Adrenal gland (tissue), 12 donors: ENCODE data around the gene SCAPER. TPM values are rescaled to one million over a fixed set of nuclear protein-coding genes. Genes with fewer than 3 reads are reported as not detected.

Experiments
- DNase-seq, 7 donors: peaks; one replicate each; pipeline ENCODE4 v3.0.0-alpha.2; 2019 to 2020
- H3K27ac ChIP-seq, 5 donors: fragments of 200-600 bp; sonication (generic) in 4 of 5; 1 replicate in 3 of 5; 2 replicates in 2 of 5; pipeline versions ENCODE4 v1.5.1 to v1.8.0; 2016 to 2020; ENCODE audit warnings: mild to moderate bottlenecking in 1 of 5
- H3K27me3 ChIP-seq: fragments of 200-600 bp; 2 replicates; pipeline ENCODE4 v1.8.0; 2021
- H3K36me3 ChIP-seq, 2 donors: fragments of 200-600 bp; replicated peaks in 1 of 2; 1 replicate in 1 of 2; 2 replicates in 1 of 2; pipeline versions ENCODE4 v1.5.1 to v1.8.0; 2018 to 2022
- H3K4me1 ChIP-seq, 2 donors: fragments of 200-600 bp; replicated peaks in 1 of 2; 1 replicate in 1 of 2; 2 replicates in 1 of 2; pipeline versions ENCODE4 v1.5.1 to v1.8.0; 2018 to 2021
- H3K4me3 ChIP-seq, 4 donors: fragments of 200-600 bp; sonication (generic) in 3 of 4; one replicate each; pipeline ENCODE4 v1.5.1; 2016 to 2018
- H3K9me3 ChIP-seq, 3 donors: fragments of 200-600 bp; sonication (generic) in 1 of 3; replicated peaks in 1 of 3; 1 replicate in 2 of 3; 2 replicates in 1 of 3; pipeline versions ENCODE4 v1.5.1 to v1.8.0; 2016 to 2021
- POLR2A ChIP-seq, 2 donors: fragments of 450-650 bp; IDR thresholded peaks; one replicate each; pipeline ENCODE4 v1.6.1; 2017; ENCODE audit warnings: antibody characterized with exemption in 2 of 2, mild to moderate bottlenecking in 2 of 2, moderate library complexity in 1 of 2
- WGBS, 4 donors: extraction: QIAGEN DNeasy Blood & Tissue Kit in 2 of 4; methylation state at CpG; one replicate each; pipeline versions ENCODE4 v1.1.5 to v1.1.7; 2013 to 2017; 5-methylcytosine and 5-hydroxymethylcytosine counted together
- intact Hi-C, 2 donors: fragments of 100-400 bp; cut with DNase I; formaldehyde crosslinking; loops; one replicate each; pipeline versions ENCODE4 v1.14.1 to v1.15.0; 2022 to 2023
- polyA plus RNA-seq, 3 donors: library from polyadenylated mRNA; stranded (reverse); fragments of 200-250 nt in 2 of 3; fragments of 350-450 nt in 1 of 3; fragmentation: Illumina TruSeq in 1 of 3; extraction: RNeasy Lipid Tissue Mini Kit (QIAGEN cat#74804) in 1 of 3; gene quantifications; one replicate each; pipeline ENCODE4 v1.2.3, GENCODE V29; 2013 to 2014
- total RNA-seq, 9 donors: library from RNA; depleted of rRNA in 4 of 9; stranded (reverse); fragments of >200 nt in 4 of 9; fragments of 120-200 nt in 1 of 9; fragmentation: NEBNext Ultra II Directional in 1 of 9; extraction: Animal tissue kit (Norgen Biotek cat#: 25700) in 1 of 9; gene quantifications; one replicate each; pipeline versions ENCODE4 v1.1.0 to v1.2.4, GENCODE V29; 2013 to 2023
- TF ChIP-seq, protein P1 (sequence below), 6 experiments: fragments of 450-650 bp in 4 of 6; fragments of 200-600 bp in 2 of 6; sonication (generic) in 1 of 6; IDR thresholded peaks; 1 replicate in 5 of 6; 2 replicates in 1 of 6; pipeline versions ENCODE4 v1.5.1 to v1.8.0; 2016 to 2021; ENCODE audit warnings: antibody characterized with exemption in 6 of 6, mild to moderate bottlenecking in 2 of 6, moderate library complexity in 1 of 6
- donor health status: healthy with polysubstance abuse.
- donor health status: Bipolar disorder and iron deficiency.
- donor health status: DM: yes; HTN: yes; CAD: no.
- donor health status: DM: no; HTN: no; CAD: no.
- donor health status: DM: no; HTN: no; CAD: no.
- donor health status: DM: yes; HTN: yes; CAD: no.

Gene SCAPER
- total and polyA plus RNA-seq, 12 donors: 3.9 to 95.3 (median 24.1) TPM

- Histone ChIP-seq H3K4me3 (no peak overlapping the region), H3K36me3 (peaks cover 0 to 17% of the 10 kb centered on the region in 2 donors), H3K9me3 (no peaks in the 10 kb centered on the region), H3K4me1 (peaks cover 0 to 7% of the 10 kb centered on the region in 2 donors), H3K27me3 (no peaks in the 10 kb centered on the region), H3K27ac (no peak overlapping the region)
- intact Hi-C loops: no loop called here
- no peak for TF ChIP-seq POLR2A (IDR thresholded peaks at IDR 0.05)
- TF ChIP-seq, protein P1, sequence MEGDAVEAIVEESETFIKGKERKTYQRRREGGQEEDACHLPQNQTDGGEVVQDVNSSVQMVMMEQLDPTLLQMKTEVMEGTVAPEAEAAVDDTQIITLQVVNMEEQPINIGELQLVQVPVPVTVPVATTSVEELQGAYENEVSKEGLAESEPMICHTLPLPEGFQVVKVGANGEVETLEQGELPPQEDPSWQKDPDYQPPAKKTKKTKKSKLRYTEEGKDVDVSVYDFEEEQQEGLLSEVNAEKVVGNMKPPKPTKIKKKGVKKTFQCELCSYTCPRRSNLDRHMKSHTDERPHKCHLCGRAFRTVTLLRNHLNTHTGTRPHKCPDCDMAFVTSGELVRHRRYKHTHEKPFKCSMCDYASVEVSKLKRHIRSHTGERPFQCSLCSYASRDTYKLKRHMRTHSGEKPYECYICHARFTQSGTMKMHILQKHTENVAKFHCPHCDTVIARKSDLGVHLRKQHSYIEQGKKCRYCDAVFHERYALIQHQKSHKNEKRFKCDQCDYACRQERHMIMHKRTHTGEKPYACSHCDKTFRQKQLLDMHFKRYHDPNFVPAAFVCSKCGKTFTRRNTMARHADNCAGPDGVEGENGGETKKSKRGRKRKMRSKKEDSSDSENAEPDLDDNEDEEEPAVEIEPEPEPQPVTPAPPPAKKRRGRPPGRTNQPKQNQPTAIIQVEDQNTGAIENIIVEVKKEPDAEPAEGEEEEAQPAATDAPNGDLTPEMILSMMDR (IDR thresholded peaks at IDR 0.05): no peak
- no peak for DNase-seq
- WGBS, 4 donors: 70 to 90% (median 87%) methylated on average over 1 of the region's 1 CpG
These were observed 46.1 kb upstream of the SCAPER start for GRCh38 chr15:76951220-76951619.

GRCh38 chr15:76947454-76947853, 42.3 kb upstream of the SCAPER start:
- intact Hi-C loops: no loop called here
- TF ChIP-seq POLR2A (IDR thresholded peaks at IDR 0.05): no peak
- TF ChIP-seq, protein P1 (IDR thresholded peaks at IDR 0.05): no peak
- no peaks in the 10 kb centered on the region for H3K9me3 ChIP-seq
- H3K27me3 ChIP-seq: no peaks in the 10 kb centered on the region
- WGBS, 4 donors: 86 to 90% (median 89%) methylated on average over 3 of the region's 3 CpGs
- no peak overlapping the region for H3K4me3 ChIP-seq
- peaks cover 0 to 17% of the 10 kb centered on the region in 2 donors for H3K36me3 ChIP-seq
- no peak overlapping the region for H3K27ac ChIP-seq
- DNase-seq: no peak
- H3K4me1 ChIP-seq: peaks cover 0 to 7% of the 10 kb centered on the region in 2 donors

- Histone ChIP-seq H3K36me3 (peaks cover 0 to 17% of the 10 kb centered on the region in 2 donors), H3K27me3 (no peaks in the 10 kb centered on the region), H3K9me3 (no peaks in the 10 kb centered on the region), H3K4me3 (no peak overlapping the region), H3K27ac (no peak overlapping the region), H3K4me1 (no peaks in the 10 kb centered on the region)
- intact Hi-C loops: no loop called here
- DNase-seq: no peak
- TF ChIP-seq POLR2A (IDR thresholded peaks at IDR 0.05): no peak
- TF ChIP-seq, protein P1 (IDR thresholded peaks at IDR 0.05): no peak
- 89 to 96% (median 93%) methylated on average over 2 of the region's 2 CpGs for WGBS, 4 donors
These were observed 40.5 kb upstream of the SCAPER start for GRCh38 chr15:76945494-76946093.

- H3K9me3 ChIP-seq: no peaks in the 10 kb centered on the region
- intact Hi-C loops: no loop called here
- DNase-seq: no peak
- 74 to 77% (median 76%) methylated on average over 2 of the region's 2 CpGs for WGBS, 4 donors
- H3K27ac ChIP-seq: no peak overlapping the region
- H3K4me3 ChIP-seq: no peak overlapping the region
- no peaks in the 10 kb centered on the region for H3K4me1 ChIP-seq
- no peaks in the 10 kb centered on the region for H3K27me3 ChIP-seq
- no peak for TF ChIP-seq POLR2A (IDR thresholded peaks at IDR 0.05)
- TF ChIP-seq, protein P1 (IDR thresholded peaks at IDR 0.05): no peak
- H3K36me3 ChIP-seq: peaks cover 0 to 3% of the 10 kb centered on the region in 2 donors
These were observed 37.2 kb upstream of the SCAPER start for GRCh38 chr15:76942331-76942730.
